Eye (tissue), 1 donor: Measurements from ENCODE around the gene PDZD4.

Experiments used
- DNase-seq: peaks from one replicate; pipeline ENCODE4 v3.0.0-alpha.2; 2015

Gene PDZD4

DNA sequence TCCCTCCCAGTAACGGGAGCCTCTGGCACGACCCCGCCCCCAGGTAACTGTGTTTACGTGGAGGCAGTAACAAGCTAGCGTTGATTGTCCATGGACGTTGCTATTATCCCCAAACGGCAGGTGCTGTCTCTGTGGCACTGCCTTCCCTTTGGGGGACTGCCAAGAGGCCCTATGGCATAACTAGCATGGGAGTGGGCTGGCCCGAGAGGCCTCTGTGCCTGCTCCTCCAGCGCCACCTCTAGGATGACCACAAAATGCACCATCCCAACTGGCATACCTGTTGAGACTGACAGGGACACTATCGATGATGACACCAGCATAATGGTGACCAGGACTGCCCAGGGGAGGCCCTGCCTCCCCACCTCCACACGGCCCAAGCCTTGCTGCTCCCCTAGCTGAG, 48.0 kb downstream of the PDZD4 start:
- DNase-seq: no peak

DNA sequence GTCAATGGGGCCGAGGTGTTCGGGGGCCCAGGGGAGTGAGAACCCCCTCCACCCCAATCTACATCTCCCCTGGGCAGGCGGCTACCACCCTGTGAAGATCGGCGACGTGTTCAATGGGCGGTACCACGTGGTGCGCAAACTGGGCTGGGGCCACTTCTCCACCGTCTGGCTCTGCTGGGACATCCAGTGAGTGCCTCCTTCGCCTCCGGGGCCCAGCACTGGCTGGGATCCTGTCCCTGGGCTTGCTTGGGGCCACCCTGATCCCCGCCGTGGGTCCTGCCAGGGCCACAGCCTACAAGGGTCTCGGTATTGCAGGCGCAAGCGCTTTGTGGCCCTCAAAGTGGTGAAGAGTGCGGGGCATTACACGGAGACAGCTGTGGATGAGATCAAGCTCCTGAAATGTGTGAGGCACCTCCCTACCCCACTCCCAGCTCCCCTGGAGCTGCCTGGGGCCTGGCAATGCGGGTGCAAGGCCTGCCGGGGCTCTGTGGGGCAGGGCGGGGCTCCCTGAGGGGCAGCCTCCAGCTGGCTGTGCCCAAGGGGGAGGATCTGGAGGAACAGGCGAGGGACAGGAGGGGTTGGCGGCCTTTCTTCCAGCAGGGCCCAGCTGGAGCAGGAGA, 48.8 kb downstream of the PDZD4 start:
- no peak for DNase-seq

DNA sequence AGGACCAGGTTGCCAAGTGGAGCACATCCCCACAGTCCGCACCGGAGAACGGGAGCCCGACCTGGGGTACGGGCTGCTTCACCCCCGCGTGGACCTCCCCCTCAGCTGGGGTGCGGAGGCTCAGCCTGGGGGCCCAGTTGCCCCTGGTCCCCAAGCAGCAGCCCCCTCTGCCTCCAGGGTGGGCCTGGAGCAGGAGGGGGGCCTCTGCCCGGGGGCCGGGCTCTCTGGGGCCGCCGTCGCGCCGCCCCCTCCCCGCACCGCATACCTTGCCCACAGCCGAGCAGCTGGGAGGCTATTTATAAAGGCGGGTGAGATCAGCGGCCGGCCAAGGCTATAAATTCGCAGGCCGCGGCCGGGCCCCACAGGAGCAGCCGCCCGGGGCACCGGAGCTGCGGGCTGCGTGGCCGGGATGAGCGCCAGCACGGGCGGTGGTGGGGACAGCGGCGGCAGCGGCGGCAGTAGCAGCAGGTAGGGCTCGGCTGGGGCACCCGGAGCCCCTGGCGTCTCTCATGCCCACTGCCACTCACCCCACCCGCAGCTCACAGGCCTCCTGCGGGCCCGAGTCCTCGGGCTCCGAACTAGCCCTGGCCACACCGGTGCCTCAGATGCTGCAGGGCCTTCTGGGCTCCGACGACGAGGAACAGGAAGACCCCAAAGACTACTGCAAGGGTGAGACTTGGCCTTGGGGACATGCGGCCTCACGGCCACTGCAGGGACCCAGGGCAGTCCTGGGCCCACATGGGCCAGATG, 49.5 kb downstream of the PDZD4 start, which contains the start of gene SRPK3:
Gene SRPK3 (plus strand): TSS at position 364 of the 750 bp plus-strand sequence. CDS start 46 bp downstream, at position 410.
- peak; percentile 35 for DNase-seq

DNA sequence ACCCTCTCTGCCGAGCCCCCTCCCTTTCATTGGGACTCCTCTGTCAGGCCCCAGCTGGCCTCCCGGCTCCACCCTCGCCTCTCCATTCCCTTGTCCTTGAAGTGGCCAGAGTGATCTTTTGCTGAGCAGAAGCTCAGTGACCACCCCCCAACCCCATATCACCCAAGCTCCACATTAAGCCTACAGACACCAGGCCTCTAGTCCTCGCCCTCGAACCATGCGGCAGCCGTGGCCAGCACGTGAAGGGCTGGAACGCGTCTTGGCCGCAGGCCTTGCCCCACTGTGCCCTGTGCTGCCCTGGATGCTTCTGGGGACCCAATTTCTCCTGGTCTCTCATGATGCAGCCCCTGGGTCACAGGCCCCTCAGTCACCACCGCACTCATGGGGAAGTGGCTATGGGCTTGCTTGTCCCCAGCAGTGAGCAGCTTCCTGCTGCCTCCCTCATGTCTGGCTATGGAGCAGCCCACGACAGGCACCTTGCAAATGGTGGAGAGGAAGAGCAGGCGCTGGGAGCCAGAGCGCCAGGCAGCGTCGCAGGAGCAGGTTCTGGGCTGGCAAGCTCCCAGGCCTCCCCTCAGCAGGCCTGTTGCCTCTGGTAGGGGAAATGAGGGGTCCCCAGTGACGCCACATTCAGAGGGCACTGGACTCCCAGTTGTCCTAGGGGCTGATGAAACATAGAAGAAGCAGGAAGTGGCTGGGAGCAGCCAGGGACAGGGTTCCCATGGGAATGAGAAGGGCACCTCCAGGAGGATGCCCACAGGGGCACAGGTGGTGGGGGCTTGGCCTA, 50.3 kb downstream of the PDZD4 start:
- DNase-seq: peak; percentile 6

DNA sequence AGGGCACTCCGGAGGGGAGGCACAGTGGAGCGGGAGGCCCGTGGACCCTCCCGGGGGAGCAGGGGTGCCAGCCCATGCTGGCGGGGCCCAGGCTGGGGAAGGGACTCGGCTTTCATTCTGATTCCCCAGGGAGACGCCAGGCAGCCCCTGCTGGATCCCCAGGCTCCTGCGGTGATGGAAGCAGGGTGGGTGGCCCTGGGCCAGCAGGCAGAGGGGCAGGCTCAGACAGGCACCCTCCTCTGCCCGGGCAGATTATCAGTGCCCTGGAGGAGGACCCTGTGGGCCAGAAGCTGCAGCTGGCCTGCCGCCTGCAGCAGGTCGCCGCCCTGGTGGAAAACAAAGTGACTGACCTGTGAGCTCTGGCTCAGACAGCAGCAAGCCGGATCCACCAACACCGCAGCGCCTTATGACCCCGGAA, 51.7 kb downstream of the PDZD4 start:
- DNase-seq: no peak

DNA sequence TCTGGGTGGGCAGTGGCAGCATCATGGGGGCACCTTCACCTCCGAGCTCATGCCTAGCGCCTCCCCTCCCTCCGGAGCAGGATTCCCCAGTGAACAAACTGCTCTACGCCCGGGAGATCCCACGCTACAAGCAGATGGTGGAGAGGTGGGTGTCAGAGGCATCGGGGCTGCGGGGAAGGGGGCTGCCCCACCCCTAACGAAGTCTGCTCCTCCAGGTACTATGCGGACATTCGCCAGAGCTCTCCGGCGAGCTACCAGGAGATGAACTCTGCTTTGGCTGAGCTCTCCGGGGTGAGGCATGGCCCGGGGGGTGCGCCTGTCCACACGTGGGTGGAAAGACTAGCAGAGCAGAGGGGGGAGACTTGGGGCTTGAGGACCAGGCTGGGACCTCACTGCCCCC, 52.2 kb downstream of the PDZD4 start:
- DNase-seq: no peak

DNA sequence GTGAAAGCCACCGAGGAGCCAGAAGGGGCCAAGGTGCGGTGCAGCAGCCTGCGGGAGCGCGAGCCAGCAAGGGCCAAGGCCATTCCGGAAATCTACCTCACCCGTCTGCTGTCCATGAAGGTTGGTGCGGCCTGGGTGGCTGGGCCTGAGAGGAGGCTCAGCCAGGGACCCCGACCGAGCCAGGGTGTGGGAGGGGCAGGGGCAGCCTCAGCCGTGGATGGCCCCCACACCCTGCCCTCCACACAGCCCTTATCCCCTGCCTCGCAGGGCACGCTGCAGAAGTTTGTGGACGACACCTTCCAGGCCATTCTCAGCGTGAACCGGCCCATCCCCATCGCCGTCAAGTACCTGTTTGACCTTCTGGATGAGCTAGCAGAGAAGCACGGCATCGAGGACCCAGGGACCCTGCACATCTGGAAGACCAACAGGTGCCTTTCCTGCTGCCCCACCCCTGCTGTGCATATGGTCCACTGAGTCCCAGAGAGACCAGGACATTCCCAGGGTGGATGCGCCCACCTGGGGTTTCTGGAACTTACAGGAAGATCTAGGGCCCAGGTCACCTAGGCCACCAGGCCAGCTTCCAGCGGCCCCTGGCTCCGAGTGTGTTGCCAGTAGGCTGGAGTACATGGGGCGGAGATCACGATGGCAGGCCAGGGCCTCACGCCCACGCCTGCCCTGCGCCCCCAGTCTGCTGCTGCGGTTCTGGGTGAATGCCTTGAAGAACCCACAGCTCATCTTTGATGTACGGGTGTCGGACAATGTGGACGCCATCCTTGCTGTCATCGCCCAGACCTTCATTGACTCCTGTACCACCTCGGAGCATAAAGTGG, 52.9 kb downstream of the PDZD4 start:
- no peak for DNase-seq

DNA sequence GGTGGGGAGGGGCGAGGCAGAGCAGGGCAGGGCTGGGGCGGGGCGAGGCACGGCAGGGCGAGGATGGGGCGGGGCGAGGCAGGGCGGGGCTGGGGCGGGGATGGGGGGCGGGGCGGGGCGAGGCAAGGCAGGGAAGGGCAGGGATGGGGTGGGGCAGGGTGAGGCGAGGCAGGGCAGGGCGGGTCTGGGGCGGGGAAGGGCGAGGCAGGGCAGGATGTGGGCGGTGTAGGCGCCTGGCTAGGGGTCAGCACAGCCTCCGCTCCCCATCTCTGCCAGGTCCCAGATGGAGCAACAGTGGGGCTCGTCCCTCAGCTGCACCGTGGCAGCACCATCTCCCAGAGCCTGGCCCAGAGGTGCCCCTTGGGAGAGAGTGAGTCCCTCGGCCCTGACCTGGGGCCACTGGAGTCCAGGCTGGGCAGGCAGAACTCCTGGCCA, 53.7 kb downstream of the PDZD4 start:
- no peak for DNase-seq

DNA sequence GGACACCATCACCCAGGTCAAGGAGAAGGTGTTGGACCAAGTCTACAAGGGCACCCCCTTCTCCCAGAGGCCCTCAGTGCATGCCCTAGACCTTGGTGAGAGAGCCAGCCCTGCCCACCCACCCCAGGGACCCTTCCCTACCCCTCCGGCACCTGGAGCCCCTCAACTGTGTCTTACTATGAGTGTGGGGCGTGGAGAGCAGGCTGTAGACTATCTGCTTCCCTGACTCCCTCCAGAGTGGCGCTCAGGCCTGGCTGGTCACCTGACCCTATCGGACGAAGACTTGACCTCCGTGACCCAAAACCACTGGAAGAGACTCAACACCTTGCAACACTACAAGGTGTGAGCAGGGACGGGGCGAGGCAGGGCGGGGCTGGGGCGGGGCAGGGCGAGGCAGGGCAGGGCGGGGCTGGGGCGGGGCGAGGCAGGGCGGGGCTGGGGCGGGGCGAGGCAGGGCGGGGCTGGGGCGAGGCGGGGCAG, 54.2 kb downstream of the PDZD4 start:
- DNase-seq: no peak

DNA sequence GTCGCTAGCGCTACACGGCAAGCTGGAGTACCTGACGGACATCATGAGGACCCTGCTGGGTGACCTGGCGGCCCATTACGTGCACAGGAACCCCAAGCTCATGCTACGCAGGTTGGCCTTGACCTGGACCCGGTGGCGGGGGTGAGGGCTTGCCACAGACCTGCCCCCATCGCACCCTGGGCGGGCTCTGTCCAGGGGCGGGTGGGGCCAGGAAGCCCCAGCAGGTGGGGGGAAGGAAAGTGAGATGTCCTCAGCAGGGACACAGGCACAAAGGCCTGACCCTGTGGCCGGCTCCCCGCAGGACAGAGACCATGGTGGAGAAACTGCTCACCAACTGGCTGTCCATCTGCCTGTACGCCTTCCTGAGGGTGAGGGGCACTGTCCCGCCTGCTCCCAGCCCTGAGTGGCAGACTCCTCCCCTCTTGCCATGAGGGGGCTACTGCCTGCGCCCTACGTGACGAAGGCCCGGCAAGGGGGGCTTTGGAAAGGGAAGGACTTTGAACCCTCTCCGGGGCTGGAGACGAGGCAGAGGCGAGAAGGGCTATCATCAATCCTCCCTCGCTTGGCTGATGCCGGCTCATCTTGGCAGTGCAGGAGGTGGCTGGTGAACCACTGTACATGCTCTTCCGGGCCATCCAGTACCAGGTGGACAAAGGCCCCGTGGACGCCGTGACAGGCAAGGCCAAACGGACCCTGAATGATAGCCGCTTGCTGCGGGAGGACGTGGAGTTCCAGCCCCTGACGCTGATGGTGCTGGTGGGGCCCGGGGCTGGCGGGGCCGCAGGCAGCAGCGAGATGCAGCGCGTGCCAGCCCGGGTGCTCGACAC, 54.8 kb downstream of the PDZD4 start:
- DNase-seq: no peak

DNA sequence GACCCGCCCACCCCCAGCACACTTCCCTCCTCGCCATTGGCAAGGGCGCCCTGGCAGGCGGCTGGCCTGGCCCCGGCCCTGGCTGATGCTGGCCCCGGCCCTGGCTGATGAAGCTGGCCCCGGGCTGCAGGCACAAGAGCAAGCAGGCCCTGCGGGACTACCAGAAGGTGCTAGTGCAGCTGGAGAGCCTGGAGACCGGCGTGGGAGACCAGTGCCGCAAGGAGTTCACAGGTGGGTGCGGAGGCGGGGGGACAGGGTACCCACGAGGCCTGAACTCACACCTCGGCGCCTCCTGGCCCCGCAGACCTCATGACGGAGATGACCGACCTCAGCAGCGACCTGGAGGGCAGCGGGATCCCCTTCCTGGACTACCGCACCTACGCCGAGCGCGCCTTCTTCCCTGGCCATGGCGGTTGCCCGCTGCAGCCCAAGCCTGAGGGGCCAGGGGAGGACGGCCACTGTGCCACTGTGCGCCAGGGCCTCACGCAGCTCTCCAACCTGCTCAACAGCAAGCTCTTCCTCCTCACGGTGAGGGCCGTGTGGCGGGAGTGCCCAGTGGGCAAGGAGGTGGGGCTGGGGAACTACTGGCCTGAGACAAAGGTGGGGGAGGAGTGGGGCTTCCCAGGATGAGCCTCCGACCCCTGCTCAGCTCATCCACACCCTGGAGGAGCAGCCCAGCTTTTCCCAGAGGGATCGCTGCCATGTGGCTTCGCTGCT, 55.6 kb downstream of the PDZD4 start:
- no peak for DNase-seq

DNA sequence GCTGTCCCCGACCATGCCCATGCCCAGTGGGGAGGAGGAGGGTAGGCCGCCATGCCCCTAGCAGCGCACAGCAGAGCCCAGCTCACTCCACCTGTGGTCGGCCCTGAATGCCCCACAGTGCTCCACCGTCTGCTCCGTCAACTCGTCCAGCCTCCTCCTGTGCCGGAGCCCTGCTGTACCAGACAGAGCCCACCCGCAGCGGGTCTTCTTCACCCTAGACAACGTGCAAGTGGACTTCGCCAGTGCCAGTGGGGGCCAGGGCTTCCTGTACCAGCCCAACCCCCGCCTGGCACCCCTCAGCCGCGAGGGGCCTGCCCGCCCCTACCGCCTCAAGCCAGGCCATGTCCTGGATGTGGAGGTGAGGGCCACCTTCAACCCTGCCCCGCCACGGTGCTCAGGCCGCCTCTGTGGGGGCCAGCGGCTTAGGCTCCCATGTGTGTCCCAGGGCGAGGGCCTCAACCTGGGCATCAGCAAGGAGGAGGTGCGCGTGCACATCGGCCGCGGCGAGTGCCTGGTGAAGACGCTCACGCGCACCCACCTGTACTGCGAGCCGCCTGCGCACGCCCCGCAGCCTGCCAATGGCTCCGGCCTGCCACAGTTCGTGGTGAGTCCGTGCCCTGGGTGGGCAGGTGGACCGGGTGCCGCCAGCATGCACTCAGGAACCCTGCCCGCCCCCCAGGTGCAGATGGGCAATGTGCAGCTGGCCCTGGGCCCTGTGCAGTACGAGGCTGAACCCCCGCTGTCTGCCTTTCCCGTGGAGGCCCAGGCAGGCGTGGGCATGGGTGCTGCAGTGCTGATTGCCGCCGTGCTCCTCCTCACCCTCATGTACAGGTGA, 56.4 kb downstream of the PDZD4 start:
- DNase-seq: no peak

DNA sequence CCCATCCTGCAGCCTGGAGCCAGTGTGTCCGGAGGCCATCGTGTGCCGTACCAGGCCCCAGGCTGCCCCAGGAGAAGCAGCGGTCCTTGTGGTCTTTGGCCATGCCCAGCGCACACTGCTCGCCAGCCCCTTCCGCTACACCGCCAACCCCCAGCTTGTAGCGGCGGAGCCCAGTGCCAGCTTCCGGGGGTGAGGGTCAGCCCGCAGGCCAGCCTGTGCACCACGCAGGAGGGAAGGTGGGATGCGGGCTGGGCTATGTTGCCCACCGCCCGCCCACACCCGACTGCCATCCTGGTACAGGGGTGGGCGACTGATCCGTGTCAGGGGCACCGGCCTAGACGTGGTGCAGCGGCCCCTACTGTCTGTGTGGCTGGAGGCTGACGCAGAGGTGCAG, 57.1 kb downstream of the PDZD4 start:
- no peak for DNase-seq

DNA sequence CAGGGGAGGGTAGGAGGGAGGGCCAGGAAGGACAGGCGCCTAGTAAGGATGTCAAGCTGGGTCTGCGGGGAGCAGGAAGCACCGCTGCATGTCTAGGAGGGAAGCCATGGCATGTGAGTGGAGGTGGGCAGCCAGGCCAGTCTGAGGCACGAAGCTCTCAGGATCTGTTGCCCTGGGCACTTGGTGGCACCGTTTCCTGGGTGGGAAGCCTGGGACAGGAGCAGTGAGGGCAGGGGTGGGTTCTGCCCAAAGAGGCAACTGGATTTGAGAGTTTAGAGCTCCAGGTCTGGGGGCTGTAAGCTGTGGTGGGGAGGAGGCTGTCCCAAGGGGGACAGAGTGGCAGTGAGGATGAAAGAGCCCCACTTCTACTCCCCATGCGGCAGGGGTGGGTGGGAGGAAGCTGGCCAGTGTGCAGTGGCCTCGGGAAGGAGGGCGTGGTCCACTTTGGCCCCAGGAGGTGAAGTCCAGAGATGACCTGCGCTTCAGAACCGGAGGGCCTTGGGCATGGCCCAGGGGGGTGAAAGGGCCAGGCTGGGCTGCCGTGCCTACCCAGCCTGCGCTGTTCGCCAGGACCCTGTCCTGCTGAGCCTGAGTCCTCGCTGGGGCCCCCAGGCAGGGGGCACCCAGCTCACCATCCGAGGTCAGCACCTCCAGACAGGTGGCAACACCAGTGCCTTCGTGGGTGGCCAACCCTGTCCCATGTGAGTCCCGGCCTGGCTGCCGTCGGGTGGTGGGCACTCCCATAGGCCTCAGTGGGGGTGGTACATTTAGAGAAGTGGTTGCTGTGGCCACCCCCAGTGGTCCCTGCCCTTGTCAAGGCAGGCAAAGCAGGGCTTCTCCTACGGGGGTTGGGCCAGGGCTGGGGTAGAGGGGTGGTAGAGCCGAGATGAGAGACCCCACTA, 57.8 kb downstream of the PDZD4 start:
- no peak for DNase-seq

DNA sequence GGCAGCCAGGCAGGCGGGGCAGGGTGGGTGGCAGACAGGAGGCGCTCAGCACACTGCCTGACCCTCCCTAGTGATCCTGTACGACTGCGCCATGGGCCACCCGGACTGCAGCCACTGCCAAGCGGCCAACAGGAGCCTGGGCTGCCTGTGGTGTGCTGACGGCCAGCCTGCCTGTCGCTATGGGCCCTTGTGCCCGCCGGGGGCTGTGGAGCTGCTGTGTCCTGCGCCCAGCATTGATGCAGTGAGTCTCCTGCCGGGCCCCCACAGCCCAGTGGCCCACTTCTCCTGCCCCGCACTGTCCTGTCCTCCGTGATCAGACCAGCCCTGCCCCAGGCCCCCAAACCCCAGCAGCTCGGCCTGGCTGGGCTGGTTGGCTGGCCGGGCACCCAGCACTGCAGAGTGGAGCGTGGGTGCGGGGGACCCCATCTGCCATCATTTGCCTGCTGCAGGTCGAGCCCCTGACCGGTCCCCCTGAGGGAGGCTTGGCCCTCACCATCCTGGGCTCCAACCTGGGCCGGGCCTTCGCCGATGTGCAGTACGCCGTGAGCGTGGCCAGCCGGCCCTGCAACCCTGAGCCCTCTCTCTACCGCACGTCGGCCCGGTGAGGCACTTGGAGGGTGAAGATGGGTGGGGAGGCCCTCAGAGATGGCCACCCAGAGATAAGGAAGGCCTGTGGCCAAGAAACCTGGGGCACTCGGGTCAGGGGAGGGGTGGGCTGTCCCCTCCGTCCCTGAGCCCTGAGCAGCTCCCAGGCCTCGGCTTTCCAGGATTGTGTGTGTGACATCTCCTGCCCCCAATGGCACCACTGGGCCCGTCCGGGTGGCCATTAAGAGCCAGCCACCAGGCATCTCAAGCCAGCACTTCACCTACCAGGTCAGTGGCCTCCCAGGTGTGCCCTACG, 58.7 kb downstream of the PDZD4 start:
- no peak for DNase-seq

DNA sequence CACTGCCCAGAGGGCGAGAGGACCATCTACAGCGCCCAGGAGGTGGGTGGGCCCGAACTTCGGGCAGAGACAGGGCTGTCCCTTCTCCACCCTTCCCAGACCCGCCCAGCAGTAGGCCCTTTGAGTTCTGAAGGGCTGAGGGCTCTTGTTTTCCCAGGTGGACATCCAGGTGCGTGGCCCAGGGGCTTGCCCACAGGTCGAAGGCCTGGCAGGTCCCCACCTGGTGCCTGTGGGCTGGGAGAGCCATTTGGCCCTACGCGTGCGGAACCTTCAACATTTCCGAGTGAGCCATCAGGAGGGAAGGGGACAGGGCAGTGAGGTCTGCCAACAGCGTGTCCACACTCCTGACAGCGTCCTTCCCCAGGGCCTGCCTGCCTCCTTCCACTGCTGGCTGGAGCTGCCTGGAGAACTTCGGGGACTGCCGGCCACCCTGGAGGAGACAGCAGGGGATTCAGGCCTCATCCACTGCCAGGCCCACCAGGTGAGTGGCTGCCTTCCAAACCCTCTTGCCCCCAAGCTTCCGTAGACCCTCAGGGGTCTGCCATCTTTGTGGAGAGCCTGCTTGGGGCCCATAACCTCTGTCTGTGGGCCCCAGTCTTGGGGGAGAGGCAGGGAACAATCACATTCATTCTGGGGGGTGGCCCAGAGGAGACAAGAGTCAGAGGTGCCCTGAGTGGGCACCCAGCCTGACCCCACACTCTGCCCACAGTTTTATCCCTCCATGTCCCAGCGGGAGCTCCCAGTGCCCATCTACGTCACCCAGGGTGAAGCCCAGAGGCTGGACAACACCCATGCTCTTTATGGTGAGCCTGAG, 59.5 kb downstream of the PDZD4 start:
- no peak for DNase-seq
